A549 (cell line): ENCODE measurements around the gene RPLP2. TPM values are rescaled to one million over a fixed set of nuclear protein-coding genes. Genes with fewer than 3 reads are reported as not detected.

Experiments used
- ATAC-seq, 2 experiments: fragments of 200-7000 bp in 1 of 2; fragments of >200 bp in 1 of 2; cut with Nextera tagmentation in 1 of 2; cut with Tn5 transposase in 1 of 2; 3 replicates each; pipeline versions ENCODE4 v1.8.0 to v1.9.1; 2018 to 2020; ENCODE audit warnings: mild to moderate bottlenecking in 1 of 2, moderate library complexity in 1 of 2
- CTCF ChIA-PET: fragments of 300-600 bp; sonication (Branson Sonifier 250); formaldehyde crosslinking; extraction: SDS; loops from one replicate; lab custom pipeline; 2021; ENCODE audit warnings: antibody characterized with exemption, inconsistent platforms; lab: Yijun Ruan, JAX
- POLR2A ChIA-PET: fragments of 350-600 bp; formaldehyde crosslinking; extraction: SDS; loops from one replicate; lab custom pipeline; 2021; ENCODE audit warnings: antibody characterized with exemption, inconsistent platforms; lab: Yijun Ruan, JAX
- DNase-seq, 2 experiments: peaks; one replicate each; pipeline versions ENCODE4 v3.0.0 to v3.0.0-alpha.2; 2011 to 2016; ENCODE audit warnings: low read depth in 1 of 2, low spot score in 1 of 2
- FAIRE-seq: peaks from 2 replicates; lab custom pipeline; 2011; peaks lifted over from hg19 to GRCh38; lab: Jason Lieb, UNC
- H3K27ac ChIP-seq, 2 experiments: fragments of >200 bp; sonication (Bioruptor Twin); formaldehyde crosslinking; 3 replicates each; pipeline ENCODE4 v1.5.1; 2016 to 2017
- H3K4me1 ChIP-seq: fragments of >200 bp; sonication (Bioruptor Twin); formaldehyde crosslinking; 3 replicates; pipeline ENCODE4 v1.6.1; 2016
- H3K4me2 ChIP-seq: fragments of >200 bp; sonication (Bioruptor Twin); formaldehyde crosslinking; 3 replicates; pipeline ENCODE4 v1.6.1; 2016
- H3K4me3 ChIP-seq: fragments of >200 bp; sonication (Bioruptor Twin); formaldehyde crosslinking; 3 replicates; pipeline ENCODE4 v1.5.1; 2016
- H3K9me3 ChIP-seq: fragments of >200 bp; sonication (Bioruptor Twin); formaldehyde crosslinking; 3 replicates; pipeline ENCODE4 v1.6.1; 2016
- EHF ChIP-seq: fragments of 250-450 bp; sonication (Bioruptor Pico); IDR thresholded peaks from 2 replicates; pipeline ENCODE4 v1.5.0; 2020; ENCODE audit warnings: mild to moderate bottlenecking
- ELK1 ChIP-seq: fragments of 150-350 bp; IDR thresholded peaks from 2 replicates; pipeline ENCODE4 v1.6.1; 2014; ENCODE audit warnings: low read depth, mild to moderate bottlenecking, low read length
- HDAC2 ChIP-seq: fragments of 200-600 bp; sonication (generic); IDR thresholded peaks from 2 replicates; pipeline ENCODE4 v1.6.1; 2016
- HES2 ChIP-seq: fragments of >200 bp; sonication (Bioruptor Twin); formaldehyde crosslinking; IDR thresholded peaks from 2 replicates; pipeline ENCODE4 v1.6.1; 2016
- HEYL ChIP-seq: fragments of 250-450 bp; sonication (Bioruptor Pico); IDR thresholded peaks from 2 replicates; pipeline ENCODE4 v1.8.0; 2021; ENCODE audit warnings: mild to moderate bottlenecking, moderate library complexity
- KDM1A ChIP-seq: fragments of 200-600 bp; sonication (generic); IDR thresholded peaks from 2 replicates; pipeline ENCODE4 v1.6.1; 2016; ENCODE audit warnings: low read depth, mild to moderate bottlenecking
- NPAS2 ChIP-seq: fragments of 250-450 bp; sonication (Bioruptor Pico); IDR thresholded peaks from 2 replicates; pipeline ENCODE4 v1.8.0; 2022; ENCODE audit warnings: mild to moderate bottlenecking, moderate library complexity, borderline replicate concordance
- RAD21 ChIP-seq, 2 experiments: fragments of >200 bp in 1 of 2; sonication (Bioruptor Twin) in 1 of 2; formaldehyde crosslinking in 1 of 2; IDR thresholded peaks in 1 of 2; conservative IDR thresholded peaks in 1 of 2; 2 replicates in 1 of 2; 3 replicates in 1 of 2; pipeline ENCODE4 v1.6.1; 2012 to 2018; ENCODE audit warnings: inconsistent platforms in 1 of 2
- RARB ChIP-seq: fragments of 250-450 bp; sonication (Bioruptor Pico); IDR thresholded peaks from 2 replicates; pipeline ENCODE4 v1.8.0; 2021; ENCODE audit warnings: mild to moderate bottlenecking, moderate library complexity
- REST ChIP-seq: fragments of 200-600 bp; sonication (generic); IDR thresholded peaks from 2 replicates; pipeline ENCODE4 v1.6.1; 2016; ENCODE audit warnings: antibody characterized with exemption, mild to moderate bottlenecking, moderate library complexity
- SMC3 ChIP-seq: fragments of >200 bp; sonication (Bioruptor Twin); formaldehyde crosslinking; IDR thresholded peaks from 3 replicates; pipeline ENCODE4 v1.6.1; 2018; ENCODE audit warnings: inconsistent platforms
- TP53 ChIP-seq: fragments of 250-450 bp; sonication (Bioruptor Pico); IDR thresholded peaks from 2 replicates; pipeline ENCODE4 v1.5.0; 2021; ENCODE audit warnings: mild to moderate bottlenecking, moderate library complexity
- WGBS: methylation state at CpG from one replicate; pipeline ENCODE4 v1.1.6; 2017; ENCODE audit errors: missing lambda C conversion rate; 5-methylcytosine and 5-hydroxymethylcytosine counted together
- polyA plus RNA-seq, 4 experiments: library from polyadenylated mRNA; depleted of rRNA in 3 of 4; stranded (reverse); fragments of >200 nt; fragmentation: RNase III in 1 of 4; extraction: RNeasy Plus Mini Kit Qiagen cat#74134 plus additional on column Dnase treatment in 1 of 4; gene quantifications; 2 replicates in 3 of 4; 3 replicates in 1 of 4; pipeline ENCODE4 v1.2.3, GENCODE V29; 2011 to 2017

RPLP2 gene
- polyA plus RNA-seq, 2 of the 4 experiments (the other 2 are of a cell fraction): 1,493 to 2,508 TPM

- ATAC-seq (no peak), FAIRE-seq (no peak), DNase-seq (no peak)
- H3K9me3 ChIP-seq: no peaks in the 10 kb centered on the region
- no peak overlapping the region for H3K4me2 ChIP-seq
- CTCF ChIA-PET: interaction anchor here (3.2 to 9.0 kb wide), 4 partner anchors 9 to 195 kb away, joined by 10 to 37 read pairs (median 23); no protein-coding TSS in a partner anchor
- TF ChIP-seq HDAC2 (no peak), KDM1A (no peak), EHF (CRISPR knock-in tag) (no peak), RARB (no peak), ELK1 (no peak), HEYL (CRISPR knock-in tag) (no peak), RAD21 (conservative IDR thresholded peaks at IDR 0.05 in 1 of 2, IDR thresholded peaks at IDR 0.05 in 1 of 2) (no peak), NPAS2 (CRISPR knock-in tag) (no peak), SMC3 (no peak)
- POLR2A ChIA-PET: interaction anchor here (1.4 kb wide), 1 partner anchor 12 kb away, joined by 5 read pairs; the partner anchor contains the start of gene TSPAN4
- H3K4me3 ChIP-seq: no peak overlapping the region
- WGBS: 89% methylated on average over 8 of the region's 12 CpGs
- no peak overlapping the region for H3K27ac ChIP-seq
- H3K4me1 ChIP-seq: peaks cover 46% of the 10 kb centered on the region
Measured at GRCh38 chr11:855796-856195, 46.0 kb downstream of the RPLP2 start.

- FAIRE-seq: no peak
- Histone ChIP-seq H3K27ac (no peak overlapping the region), H3K4me2 (no peak overlapping the region), H3K4me1 (peaks cover 40% of the 10 kb centered on the region), H3K9me3 (no peaks in the 10 kb centered on the region), H3K4me3 (no peak overlapping the region)
- DNase-seq: no peak
- 83% methylated on average over 7 of the region's 8 CpGs for WGBS
- ChIA-PET CTCF (interaction anchor here (3.2 to 9.0 kb wide), 4 partner anchors 9 to 195 kb away, joined by 10 to 37 read pairs (median 23); no protein-coding TSS in a partner anchor), POLR2A (interaction anchor here (1.1 to 1.4 kb wide), 2 partner anchors 13 to 198 kb away, joined by 3 to 5 read pairs; partner anchors contain the start of gene TSPAN4)
- TF ChIP-seq HEYL (CRISPR knock-in tag): no peak
- no peak for ATAC-seq
Measured at GRCh38 chr11:856397-856796, 46.6 kb downstream of the RPLP2 start.

GRCh38 chr11:858053-858761 lies 48.4 kb downstream of the RPLP2 start:
- WGBS: 90% methylated on average over 21 of the region's 27 CpGs
- FAIRE-seq (no peak), DNase-seq (no peak), ATAC-seq (no peak)
- H3K4me3 ChIP-seq: no peak overlapping the region
- H3K27ac ChIP-seq: no peak overlapping the region
- H3K4me1 ChIP-seq: peaks cover 46% of the 10 kb centered on the region
- no peaks in the 10 kb centered on the region for H3K9me3 ChIP-seq
- CTCF ChIA-PET: interaction anchor here (0.6 to 9.0 kb wide), 6 partner anchors 9 to 303 kb away, joined by 3 to 37 read pairs (median 5); no protein-coding TSS in a partner anchor
- POLR2A ChIA-PET: no interaction called here
- TF ChIP-seq REST (peak; percentile 36; the same call in 1 of the 2 replicates), HES2 (no peak), TP53 (CRISPR knock-in tag) (no peak)
- H3K4me2 ChIP-seq: no peak overlapping the region
